HCT116 (cell line): ENCODE results near the gene SLC25A42. TPM values are rescaled to one million over a fixed set of nuclear protein-coding genes. Genes with fewer than 3 reads are reported as not detected.

Experiments
- ATAC-seq: fragments of 200-7000 bp; cut with Tn5 transposase; 2 replicates; pipeline ENCODE4 v1.9.1; 2020; ENCODE audit warnings: mild to moderate bottlenecking, moderate library complexity
- BruUV-seq: library from RNA; stranded (reverse); fragments of 400-500 nt; replicated peaks from 2 replicates; lab custom pipeline; 2021; lab: Mats Ljungman, UMichigan
- CTCF ChIA-PET: fragments of 300-600 bp; sonication (Branson Sonifier 250); formaldehyde crosslinking; loops from one replicate; lab custom pipeline; 2021; ENCODE audit warnings: antibody characterized with exemption; lab: Charles Lee
- POLR2A ChIA-PET: fragments of 300-600, 350-600 bp; sonication (Branson Sonifier 250); formaldehyde crosslinking; loops from one replicate; lab custom pipeline; 2021; ENCODE audit warnings: antibody characterized with exemption; lab: Charles Lee
- RAD21 ChIA-PET, 2 experiments: fragments of 300-600 bp; sonication (Branson Sonifier 250); formaldehyde crosslinking; loops; one replicate each; lab custom pipeline; 2023; ENCODE audit warnings: low total read pairs in 2 of 2; ENCODE audit not compliant: uncharacterized antibody in 2 of 2, unreplicated experiment in 2 of 2, low non-redundant PET in 1 of 2; lab: Charles Lee
- DNase-seq: peaks from one replicate; pipeline ENCODE4 v3.0.0-alpha.2; 2010; ENCODE audit warnings: low read depth, low spot score
- H2AFZ ChIP-seq: fragments of 200-600 bp; shearing (Covaris generic), sonication (generic); 2 replicates; pipeline ENCODE4 v1.6.1; 2017; ENCODE audit warnings: low read depth, mixed run types, mixed read lengths, antibody characterized with exemption, low read length; ENCODE audit not compliant: poor library complexity, severe bottlenecking
- H3K27ac ChIP-seq: 2 replicates; pipeline ENCODE4 v1.5.1; 2012; ENCODE audit warnings: low read depth, low read length
- H3K27me3 ChIP-seq: fragments of 200-600 bp; sonication (generic); 2 replicates; pipeline ENCODE4 v1.6.1; 2016; ENCODE audit warnings: mixed run types, low read length, mixed read lengths; ENCODE audit not compliant: insufficient read depth
- H3K36me3 ChIP-seq, 2 experiments: fragments of 200-500 bp in 1 of 2; fragments of 200-600 bp in 1 of 2; sonication (Bioruptor generic) in 1 of 2; sonication (generic) in 1 of 2; 2 replicates each; pipeline versions ENCODE4 v1.5.1 to v1.6.1; 2014 to 2016; ENCODE audit warnings: low read length in 2 of 2, inconsistent platforms in 1 of 2, mixed read lengths in 1 of 2, mixed run types in 1 of 2; ENCODE audit not compliant: insufficient read depth in 2 of 2, control insufficient read depth in 1 of 2
- H3K4me1 ChIP-seq, 2 experiments: fragments of 200-600 bp in 1 of 2; sonication (generic) in 1 of 2; 2 replicates each; pipeline versions ENCODE4 v1.5.1 to v1.6.1; 2012 to 2017; ENCODE audit warnings: low read length in 2 of 2, inconsistent platforms in 1 of 2, mild to moderate bottlenecking in 1 of 2, mixed read lengths in 1 of 2, mixed run types in 1 of 2, moderate library complexity in 1 of 2; ENCODE audit not compliant: insufficient read depth in 2 of 2, control insufficient read depth in 1 of 2
- H3K4me2 ChIP-seq: fragments of 200-600 bp; sonication (generic); 2 replicates; pipeline ENCODE4 v1.6.1; 2017; ENCODE audit warnings: mixed run types, low read length, mixed read lengths
- H3K4me3 ChIP-seq, 2 experiments: fragments of 200-600 bp in 1 of 2; sonication (generic) in 1 of 2; replicated peaks in 1 of 2; 2 replicates each; pipeline ENCODE4 v1.5.1; 2011 to 2016; ENCODE audit warnings: low read length in 2 of 2, control low read depth in 1 of 2, low read depth in 1 of 2, mild to moderate bottlenecking in 1 of 2, mixed read lengths in 1 of 2, mixed run types in 1 of 2
- H3K79me2 ChIP-seq: fragments of 200-600 bp; sonication (generic); 2 replicates; pipeline ENCODE4 v1.6.1; 2017; ENCODE audit warnings: mild to moderate bottlenecking, mixed run types, low read length, moderate library complexity, mixed read lengths; ENCODE audit not compliant: insufficient read depth
- H3K9ac ChIP-seq: fragments of 200-600 bp; sonication (generic); 2 replicates; pipeline ENCODE4 v1.6.1; 2016; ENCODE audit warnings: low read length, mixed read lengths
- H3K9me2 ChIP-seq: fragments of 200-600 bp; sonication (generic), shearing (Covaris generic); 2 replicates; pipeline ENCODE4 v1.6.1; 2017; ENCODE audit warnings: mixed run types, mild to moderate bottlenecking, moderate library complexity; ENCODE audit not compliant: insufficient read depth
- H3K9me3 ChIP-seq, 2 experiments: fragments of 200-500 bp in 1 of 2; fragments of 200-600 bp in 1 of 2; sonication (Bioruptor generic) in 1 of 2; sonication (generic) in 1 of 2; 2 replicates each; pipeline ENCODE4 v1.6.1; 2014 to 2017; ENCODE audit warnings: low read length in 2 of 2, mixed read lengths in 2 of 2, inconsistent platforms in 1 of 2, low read depth in 1 of 2, mild to moderate bottlenecking in 1 of 2, mixed run types in 1 of 2, moderate library complexity in 1 of 2; ENCODE audit not compliant: control insufficient read depth in 1 of 2, insufficient read depth in 1 of 2
- H4K20me1 ChIP-seq: fragments of 200-600 bp; sonication (generic), shearing (Covaris generic); 2 replicates; pipeline ENCODE4 v1.6.1; 2017; ENCODE audit warnings: mixed run types, mild to moderate bottlenecking, moderate library complexity; ENCODE audit not compliant: insufficient read depth
- CTCF ChIP-seq, 3 experiments: fragments of 200-600 bp in 1 of 3; sonication (generic) in 1 of 3; IDR thresholded peaks in 2 of 3; conservative IDR thresholded peaks in 1 of 3; 2 replicates each; pipeline ENCODE4 v1.5.1; 2012 to 2017; ENCODE audit warnings: low read depth in 2 of 3, low read length in 2 of 3, antibody characterized with exemption in 1 of 3, borderline replicate concordance in 1 of 3, control low read depth in 1 of 3, mild to moderate bottlenecking in 1 of 3, mixed read lengths in 1 of 3, mixed run types in 1 of 3, moderate library complexity in 1 of 3; ENCODE audit not compliant: insufficient read depth in 1 of 3
- EGR1 ChIP-seq: IDR thresholded peaks from 2 replicates; pipeline ENCODE4 v1.6.1; 2012; ENCODE audit warnings: low read depth
- MAX ChIP-seq: IDR thresholded peaks from 2 replicates; pipeline ENCODE4 v1.6.1; 2012
- POLR2A ChIP-seq: IDR thresholded peaks from 2 replicates; pipeline ENCODE4 v1.7.0; 2011; ENCODE audit warnings: borderline replicate concordance; ENCODE audit not compliant: insufficient read depth, insufficient read length; ENCODE audit errors: extremely low read depth
- POLR2AphosphoS5 ChIP-seq: IDR thresholded peaks from 2 replicates; pipeline ENCODE4 v1.6.1; 2011; ENCODE audit warnings: mild to moderate bottlenecking, low read depth, low read length, moderate library complexity
- RAD21 ChIP-seq: IDR thresholded peaks from 2 replicates; pipeline ENCODE4 v1.6.1; 2012; ENCODE audit warnings: low read depth, mild to moderate bottlenecking
- SIN3A ChIP-seq: IDR thresholded peaks from 2 replicates; pipeline ENCODE4 v1.6.1; 2012; ENCODE audit warnings: low read depth
- SRF ChIP-seq: IDR thresholded peaks from 2 replicates; pipeline ENCODE4 v1.6.1; 2012; ENCODE audit warnings: low read depth
- TCF7L2 ChIP-seq: IDR thresholded peaks from 2 replicates; pipeline ENCODE4 v1.7.0; 2011; ENCODE audit warnings: borderline replicate concordance, inconsistent platforms; ENCODE audit not compliant: insufficient read depth, insufficient read length; ENCODE audit errors: extremely low read depth
- ZFX ChIP-seq: fragments of 450-650 bp; IDR thresholded peaks from 2 replicates; pipeline ENCODE4 v1.6.1; 2017
- intact Hi-C: fragments of 100-400 bp; cut with micrococcal nuclease; formaldehyde crosslinking; loops from 2 replicates; pipeline ENCODE4 v1.10.0; 2022
- total RNA-seq: library from RNA; stranded (reverse); gene quantifications from one replicate; pipeline ENCODE4 v1.2.1, GENCODE V29; 2021; ENCODE audit not compliant: unreplicated experiment
- TF ChIP-seq, protein P1 (sequence below): IDR thresholded peaks from 2 replicates; pipeline ENCODE4 v1.6.1; 2011; ENCODE audit warnings: mild to moderate bottlenecking, low read length, moderate library complexity; ENCODE audit not compliant: insufficient replicate concordance; ENCODE audit errors: extremely low read depth

SLC25A42 gene
- total RNA-seq, 1 experiment from 2014 or later = 10.2 TPM

DNA sequence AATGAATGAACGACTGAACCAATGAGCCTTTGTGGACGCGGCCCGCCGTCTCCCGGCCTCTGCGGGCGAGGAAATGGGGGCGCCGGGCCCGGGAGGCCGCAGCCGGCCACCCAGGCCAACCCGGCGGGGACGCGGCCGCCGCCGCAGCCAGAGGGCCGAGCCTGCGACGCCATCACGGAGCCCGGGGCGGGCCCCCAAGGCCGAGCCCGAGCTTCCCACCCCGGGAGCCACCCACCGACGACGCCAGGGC is 30.7 kb upstream of the SLC25A42 start:
- H3K4me1 ChIP-seq = peaks cover 9 to 18% of the 10 kb centered on the region in 2 experiments
- peak; percentile 25; the same call in 1 of the 2 replicates for ATAC-seq
- H3K9me3 ChIP-seq = peaks cover 0 to 8% of the 10 kb centered on the region in 2 experiments; a peak in 1 of 4 replicates
- H3K36me3 ChIP-seq = peaks cover 15 to 42% of the 10 kb centered on the region in 2 experiments
- peak overlapping the region; percentile 90 for H3K27ac ChIP-seq
- DNase-seq = no peak
- H3K4me3 ChIP-seq = peak overlapping the region; percentile 96 to 97
- ChIA-PET POLR2A (no interaction called here), CTCF (no interaction called here), RAD21 (no interaction called here)
- H3K9me2 ChIP-seq = no peaks in the 10 kb centered on the region
- intact Hi-C loops = no loop called here
- peak overlapping the region; percentile 93 for H3K4me2 ChIP-seq
- H4K20me1 ChIP-seq = no peaks in the 10 kb centered on the region
- no peak overlapping the region for H2AFZ ChIP-seq
- no peaks in the 10 kb centered on the region for H3K27me3 ChIP-seq
- BruUV-seq = no TSS peak
- H3K9ac ChIP-seq = peak overlapping the region; percentile 96
- peak; percentile 89; the same call in 1 of the 2 replicates for TF ChIP-seq ZFX
- no peak for TF ChIP-seq TCF7L2
- TF ChIP-seq RAD21 = no peak
- peaks cover 85% of the 10 kb centered on the region for H3K79me2 ChIP-seq

DNA sequence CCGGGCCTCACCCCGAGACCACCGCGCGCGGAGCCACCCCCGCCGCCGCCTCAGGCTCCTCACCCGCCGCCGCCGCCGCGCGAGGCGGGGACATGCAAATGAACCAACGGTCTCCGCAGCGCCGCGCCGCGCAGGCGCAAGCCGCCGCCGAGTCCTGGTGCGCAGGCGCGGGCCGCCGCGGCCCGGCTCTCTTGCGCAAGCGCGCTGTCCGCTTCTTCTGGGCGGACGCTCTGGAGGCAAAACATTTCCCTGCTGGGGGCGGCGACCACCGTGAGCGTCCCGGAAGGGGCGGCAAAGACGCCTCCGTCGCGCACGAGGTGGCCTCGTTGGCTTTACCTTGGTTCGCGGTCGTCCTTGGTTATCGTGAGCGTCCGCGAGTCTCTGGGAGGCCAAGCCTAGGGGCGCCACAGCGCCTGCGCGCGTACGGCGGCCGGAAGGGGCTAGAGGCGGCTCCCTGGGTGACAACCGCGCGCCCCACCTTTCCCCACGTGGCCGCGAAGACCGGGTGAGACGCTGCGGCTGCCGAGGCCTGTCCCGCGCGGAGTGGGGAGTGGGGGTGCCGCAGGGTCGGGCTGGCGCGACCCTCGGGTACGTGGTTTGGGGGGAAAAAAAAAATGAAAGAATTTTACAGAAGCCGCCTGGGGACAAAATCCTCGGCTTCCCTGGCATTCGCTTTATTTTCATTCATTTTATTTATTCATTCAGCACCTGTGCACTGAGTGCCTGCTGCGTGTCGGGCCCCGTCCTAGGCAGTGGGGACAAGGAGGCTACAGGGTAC is 30.2 kb upstream of the SLC25A42 start, which contains the start of the genes ARMC6 and SUGP2:
ARMC6 (plus strand) TSS at position 178 of the 778 bp plus-strand sequence. CDS start 607 bp downstream, outside the sequence.
SUGP2 (minus strand) TSS at position 92 of the 778 bp plus-strand sequence. CDS start 2,446 bp downstream, outside the sequence.
- Histone ChIP-seq H3K4me1 (peaks cover 9 to 18% of the 10 kb centered on the region in 2 experiments), H3K9ac (peak within 1 kb of the TSS; percentile 96), H3K36me3 (peaks cover 10 to 37% of the 10 kb centered on the region in 2 experiments; a peak in 3 of 4 replicates), H3K9me2 (no peaks in the 10 kb centered on the region), H3K79me2 (peaks cover 83% of the 10 kb centered on the region), H4K20me1 (no peaks in the 10 kb centered on the region), H3K27me3 (no peaks in the 10 kb centered on the region), H3K4me2 (peak within 1 kb of the TSS; percentile 93), H3K4me3 (peak within 1 kb of the TSS; percentile 96 to 97), H2AFZ (no peak within 1 kb of the TSS), H3K27ac (peak within 1 kb of the TSS; percentile 90), H3K9me3 (peaks cover 0 to 8% of the 10 kb centered on the region in 2 experiments; a peak in 1 of 4 replicates)
- CTCF ChIA-PET = no interaction called here
- no TSS peak for BruUV-seq
- RAD21 ChIA-PET = no interaction called here
- DNase-seq = peak; percentile 71
- intact Hi-C loops = no loop called here
- POLR2A ChIA-PET = no interaction called here
- TF ChIP-seq SRF = no peak
- TF ChIP-seq MAX = peak; percentile 99
- TF ChIP-seq POLR2A = peak; percentile 60
- no peak for TF ChIP-seq CTCF (IDR thresholded peaks at IDR 0.05 in 2 of 3, conservative IDR thresholded peaks at IDR 0.05 in 1 of 3; ENCODE audit: borderline replicate concordance in 1 of 3, insufficient read depth in 1 of 3, low read depth in 2 of 3, low read length in 2 of 3)
- TF ChIP-seq ZFX = peak; percentile 58; the same call in 1 of the 2 replicates
- TF ChIP-seq SIN3A = peak; percentile 86; the same call in 1 of the 2 replicates
- TF ChIP-seq, protein P1, sequence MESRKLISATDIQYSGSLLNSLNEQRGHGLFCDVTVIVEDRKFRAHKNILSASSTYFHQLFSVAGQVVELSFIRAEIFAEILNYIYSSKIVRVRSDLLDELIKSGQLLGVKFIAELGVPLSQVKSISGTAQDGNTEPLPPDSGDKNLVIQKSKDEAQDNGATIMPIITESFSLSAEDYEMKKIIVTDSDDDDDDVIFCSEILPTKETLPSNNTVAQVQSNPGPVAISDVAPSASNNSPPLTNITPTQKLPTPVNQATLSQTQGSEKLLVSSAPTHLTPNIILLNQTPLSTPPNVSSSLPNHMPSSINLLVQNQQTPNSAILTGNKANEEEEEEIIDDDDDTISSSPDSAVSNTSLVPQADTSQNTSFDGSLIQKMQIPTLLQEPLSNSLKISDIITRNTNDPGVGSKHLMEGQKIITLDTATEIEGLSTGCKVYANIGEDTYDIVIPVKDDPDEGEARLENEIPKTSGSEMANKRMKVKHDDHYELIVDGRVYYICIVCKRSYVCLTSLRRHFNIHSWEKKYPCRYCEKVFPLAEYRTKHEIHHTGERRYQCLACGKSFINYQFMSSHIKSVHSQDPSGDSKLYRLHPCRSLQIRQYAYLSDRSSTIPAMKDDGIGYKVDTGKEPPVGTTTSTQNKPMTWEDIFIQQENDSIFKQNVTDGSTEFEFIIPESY = peak; percentile 55
- TF ChIP-seq POLR2AphosphoS5 = peak; percentile 76
- peak; percentile 21 for TF ChIP-seq TCF7L2
- no peak for TF ChIP-seq EGR1
- ATAC-seq = peak; percentile 81
